HEK293 (cell line): ENCODE data around the gene TRIM13.
A peak's percentile ranks its signal among the peaks of the same experiment; 100 is the strongest.

ENCODE experiments used
- CTCF ChIA-PET: fragments of 350-600 bp; formaldehyde crosslinking; extraction: SDS; loops from one replicate; lab custom pipeline; 2021; ENCODE audit warnings: antibody characterized with exemption; lab: Yijun Ruan, JAX
- POLR2A ChIA-PET: fragments of 300-600 bp; formaldehyde crosslinking; extraction: SDS; loops from one replicate; lab custom pipeline; 2020; ENCODE audit warnings: antibody characterized with exemption, inconsistent platforms; lab: Yijun Ruan, JAX
- H3K27ac ChIP-seq: fragments of 200-500 bp; sonication (Bioruptor generic); 2 replicates; pipeline ENCODE4 v1.5.1; 2014; ENCODE audit warnings: low read depth, low read length, control low read depth, inconsistent platforms; ENCODE audit errors: extremely low read depth
- H3K36me3 ChIP-seq, 2 experiments: fragments of 200-500 bp in 1 of 2; sonication (Bioruptor generic) in 1 of 2; 1 replicate in 1 of 2; 2 replicates in 1 of 2; pipeline ENCODE4 v1.5.1; 2014 to 2017; ENCODE audit warnings: inconsistent platforms in 2 of 2, low read length in 2 of 2; ENCODE audit not compliant: control insufficient read depth in 2 of 2, insufficient read depth in 1 of 2
- H3K4me1 ChIP-seq: fragments of 200-500 bp; sonication (Bioruptor generic); 2 replicates; pipeline ENCODE4 v1.5.1; 2014; ENCODE audit warnings: mild to moderate bottlenecking, low read length, inconsistent platforms; ENCODE audit not compliant: control insufficient read depth, insufficient read depth
- H3K4me3 ChIP-seq: 2 replicates; pipeline ENCODE4 v1.5.1; 2011; ENCODE audit warnings: low read depth, mild to moderate bottlenecking, control low read depth, low read length, moderate library complexity
- H3K9me3 ChIP-seq: fragments of 200-500 bp; sonication (Bioruptor generic); 2 replicates; pipeline ENCODE4 v1.5.1; 2014; ENCODE audit warnings: low read depth, low read length, inconsistent platforms; ENCODE audit not compliant: control insufficient read depth, insufficient read depth
- ZNF341 ChIP-seq: fragments of 450-650 bp; formaldehyde crosslinking; IDR thresholded peaks from 2 replicates; pipeline ENCODE4; 2016; ENCODE audit warnings: low read depth, missing biosample characterization, missing genetic modification characterization
- ZNF514 ChIP-seq: fragments of 450-650 bp; formaldehyde crosslinking; IDR thresholded peaks from 2 replicates; pipeline ENCODE4 v1.5.1; 2016; ENCODE audit warnings: missing biosample characterization, missing genetic modification characterization
- ZNF555 ChIP-seq: fragments of 450-650 bp; formaldehyde crosslinking; conservative IDR thresholded peaks from 2 replicates; pipeline ENCODE4 v1.5.1; 2017; ENCODE audit warnings: missing biosample characterization, mild to moderate bottlenecking, missing genetic modification characterization, inconsistent platforms
- ZNF560 ChIP-seq: fragments of 450-650 bp; formaldehyde crosslinking; IDR thresholded peaks from 2 replicates; pipeline ENCODE4 v1.5.1; 2017; ENCODE audit warnings: missing biosample characterization, missing genetic modification characterization, borderline replicate concordance
- ZNF623 ChIP-seq: fragments of 450-650 bp; formaldehyde crosslinking; IDR thresholded peaks from 2 replicates; pipeline ENCODE4 v1.5.1; 2016; ENCODE audit warnings: missing biosample characterization, missing genetic modification characterization
- ZNF654 ChIP-seq: fragments of 450-650 bp; formaldehyde crosslinking; IDR thresholded peaks from 2 replicates; pipeline ENCODE4 v1.5.1; 2016; ENCODE audit warnings: low read depth, missing biosample characterization, missing genetic modification characterization
- ZNF785 ChIP-seq: fragments of 450-650 bp; formaldehyde crosslinking; IDR thresholded peaks from 2 replicates; pipeline ENCODE4 v1.5.1; 2016; ENCODE audit warnings: missing biosample characterization, missing genetic modification characterization
- ZNF792 ChIP-seq: fragments of 450-650 bp; formaldehyde crosslinking; IDR thresholded peaks from 2 replicates; pipeline ENCODE4 v1.5.1; 2016; ENCODE audit warnings: missing biosample characterization, missing genetic modification characterization
- ZNF830 ChIP-seq: fragments of 450-650 bp; IDR thresholded peaks from 2 replicates; pipeline ENCODE4 v1.5.0; 2018; ENCODE audit warnings: missing biosample characterization, missing genetic modification characterization, low read depth, mild to moderate bottlenecking, moderate library complexity
- TF ChIP-seq, protein P1 (sequence below): fragments of 450-650 bp; formaldehyde crosslinking; IDR thresholded peaks from 2 replicates; pipeline ENCODE4 v1.5.1; 2016; ENCODE audit warnings: missing biosample characterization, missing genetic modification characterization

Gene TRIM13

DNA sequence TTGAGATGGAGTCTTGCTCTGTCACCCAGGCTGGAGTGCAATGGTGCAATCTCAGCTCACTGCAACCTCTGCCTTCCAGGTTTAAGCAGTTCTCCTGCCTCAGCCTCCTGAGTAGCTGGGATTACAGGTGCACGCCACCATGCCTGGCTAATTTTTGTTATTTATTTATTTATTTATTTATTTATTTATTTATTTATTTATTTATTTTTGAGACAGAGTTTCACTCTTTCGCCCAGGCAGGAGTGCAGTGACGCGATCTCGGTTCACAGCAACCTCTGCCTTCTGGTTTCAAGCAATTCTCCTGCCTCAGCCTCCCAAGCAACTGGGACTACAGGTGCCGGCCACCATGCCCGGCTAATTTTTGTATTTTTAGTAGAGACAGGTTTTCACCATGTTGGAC is 65.5 kb downstream of the TRIM13 start (continued):
- TF ChIP-seq ZNF555 (peak; percentile 62), ZNF560 (tag by site-specific recombination) (0 out of 2 replicates have a peak, but pooled peaks have one; percentile 60), ZNF623 (tag by site-specific recombination) (peak; percentile 68), ZNF654 (tag by site-specific recombination) (peak; percentile 20; the same call in 1 of the 2 replicates)

- Histone ChIP-seq H3K4me1 (no peaks in the 10 kb centered on the region), H3K27ac (no peak overlapping the region), H3K9me3 (no peaks in the 10 kb centered on the region), H3K36me3 (peaks cover 35 to 37% of the 10 kb centered on the region in 2 experiments), H3K4me3 (no peak overlapping the region)
- ChIA-PET POLR2A (no interaction called here), CTCF (interaction anchor here (0.6 kb wide), 1 partner anchor 465 kb away, joined by 4 read pairs; no protein-coding TSS in a partner anchor)
- no peak for TF ChIP-seq ZNF830
- TF ChIP-seq ZNF514 (tag by site-specific recombination), result no peak
- TF ChIP-seq, protein P1, sequence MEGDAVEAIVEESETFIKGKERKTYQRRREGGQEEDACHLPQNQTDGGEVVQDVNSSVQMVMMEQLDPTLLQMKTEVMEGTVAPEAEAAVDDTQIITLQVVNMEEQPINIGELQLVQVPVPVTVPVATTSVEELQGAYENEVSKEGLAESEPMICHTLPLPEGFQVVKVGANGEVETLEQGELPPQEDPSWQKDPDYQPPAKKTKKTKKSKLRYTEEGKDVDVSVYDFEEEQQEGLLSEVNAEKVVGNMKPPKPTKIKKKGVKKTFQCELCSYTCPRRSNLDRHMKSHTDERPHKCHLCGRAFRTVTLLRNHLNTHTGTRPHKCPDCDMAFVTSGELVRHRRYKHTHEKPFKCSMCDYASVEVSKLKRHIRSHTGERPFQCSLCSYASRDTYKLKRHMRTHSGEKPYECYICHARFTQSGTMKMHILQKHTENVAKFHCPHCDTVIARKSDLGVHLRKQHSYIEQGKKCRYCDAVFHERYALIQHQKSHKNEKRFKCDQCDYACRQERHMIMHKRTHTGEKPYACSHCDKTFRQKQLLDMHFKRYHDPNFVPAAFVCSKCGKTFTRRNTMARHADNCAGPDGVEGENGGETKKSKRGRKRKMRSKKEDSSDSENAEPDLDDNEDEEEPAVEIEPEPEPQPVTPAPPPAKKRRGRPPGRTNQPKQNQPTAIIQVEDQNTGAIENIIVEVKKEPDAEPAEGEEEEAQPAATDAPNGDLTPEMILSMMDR (tag by site-specific recombination), result no peak
- no peak for TF ChIP-seq ZNF792 (tag by site-specific recombination)
- no peak for TF ChIP-seq ZNF785 (tag by site-specific recombination)
- TF ChIP-seq ZNF341 (tag by site-specific recombination), result no peak
These were observed 68.9 kb downstream of the TRIM13 start for GRCh38 chr13:50065712-50066111.
